ENCODE measurements around the gene INHA.

- TF ChIP-seq, protein P1, sequence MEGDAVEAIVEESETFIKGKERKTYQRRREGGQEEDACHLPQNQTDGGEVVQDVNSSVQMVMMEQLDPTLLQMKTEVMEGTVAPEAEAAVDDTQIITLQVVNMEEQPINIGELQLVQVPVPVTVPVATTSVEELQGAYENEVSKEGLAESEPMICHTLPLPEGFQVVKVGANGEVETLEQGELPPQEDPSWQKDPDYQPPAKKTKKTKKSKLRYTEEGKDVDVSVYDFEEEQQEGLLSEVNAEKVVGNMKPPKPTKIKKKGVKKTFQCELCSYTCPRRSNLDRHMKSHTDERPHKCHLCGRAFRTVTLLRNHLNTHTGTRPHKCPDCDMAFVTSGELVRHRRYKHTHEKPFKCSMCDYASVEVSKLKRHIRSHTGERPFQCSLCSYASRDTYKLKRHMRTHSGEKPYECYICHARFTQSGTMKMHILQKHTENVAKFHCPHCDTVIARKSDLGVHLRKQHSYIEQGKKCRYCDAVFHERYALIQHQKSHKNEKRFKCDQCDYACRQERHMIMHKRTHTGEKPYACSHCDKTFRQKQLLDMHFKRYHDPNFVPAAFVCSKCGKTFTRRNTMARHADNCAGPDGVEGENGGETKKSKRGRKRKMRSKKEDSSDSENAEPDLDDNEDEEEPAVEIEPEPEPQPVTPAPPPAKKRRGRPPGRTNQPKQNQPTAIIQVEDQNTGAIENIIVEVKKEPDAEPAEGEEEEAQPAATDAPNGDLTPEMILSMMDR (IDR thresholded peaks at IDR 0.05), result no peak
- no peak for TF ChIP-seq EZH2 (IDR thresholded peaks at IDR 0.05; ENCODE audit: borderline replicate concordance, insufficient read depth, low read depth, low read length, poor library complexity, severe bottlenecking)
Measured at GRCh38 chr2:219574484-219575311, 2.6 kb downstream of the INHA start.

Data from B cell (primary cell).